ENCODE data around the gene SSC5D. TPM values are rescaled to one million over a fixed set of nuclear protein-coding genes. Genes with fewer than 3 reads are reported as not detected.
"Not testable (repeated sequence)": the region's sequence is repeated elsewhere in the genome, so short reads cannot be mapped to it uniquely, and the experiment has no call there.

Gene SSC5D
- total and polyA plus RNA-seq, 2 donors: 24.4 TPM

DNA sequence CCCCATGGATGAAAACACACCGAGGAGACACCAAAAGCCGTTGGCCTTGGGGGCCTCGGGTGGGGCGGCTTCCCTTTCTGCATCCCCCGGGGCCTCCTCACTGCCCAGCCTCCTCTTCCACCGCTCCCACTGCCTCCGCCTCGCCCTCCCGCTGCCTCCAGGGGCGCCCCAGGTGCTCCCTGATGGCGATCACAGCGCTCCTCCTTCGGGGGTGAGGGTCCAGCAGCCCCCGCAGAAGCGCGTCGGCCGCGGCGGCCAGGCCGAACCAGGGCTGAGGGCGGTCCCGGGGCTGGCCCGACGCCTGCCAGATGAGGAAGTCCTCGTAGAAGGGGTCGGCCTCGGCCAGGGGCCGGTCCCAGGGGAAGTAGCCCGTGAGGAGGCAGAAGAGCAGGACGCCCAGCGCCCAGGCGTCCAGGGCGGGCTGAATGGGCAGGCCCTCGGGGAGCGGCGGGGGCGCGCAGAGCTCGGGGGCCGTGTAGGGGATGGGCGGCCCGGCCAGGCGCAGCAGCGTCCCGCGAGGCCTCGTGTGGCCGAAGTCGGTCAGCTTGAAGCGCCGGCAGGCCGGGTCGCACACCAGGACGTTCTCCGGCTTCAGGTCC is 41.5 kb downstream of the SSC5D start:
- no peak overlapping the region for H3K4me3 ChIP-seq (ENCODE audit: low read depth, low read length)
- no peaks in the 10 kb centered on the region for H3K36me3 ChIP-seq (ENCODE audit: insufficient read depth)
- no peaks in the 10 kb centered on the region for H3K4me1 ChIP-seq (ENCODE audit: insufficient read depth)
- WGBS: 91% methylated on average over 56 of the region's 56 CpGs
- DNase-seq (ENCODE audit: extremely low spot score): no peak
- no peak overlapping the region for H3K27ac ChIP-seq (ENCODE audit: low read depth)

DNA sequence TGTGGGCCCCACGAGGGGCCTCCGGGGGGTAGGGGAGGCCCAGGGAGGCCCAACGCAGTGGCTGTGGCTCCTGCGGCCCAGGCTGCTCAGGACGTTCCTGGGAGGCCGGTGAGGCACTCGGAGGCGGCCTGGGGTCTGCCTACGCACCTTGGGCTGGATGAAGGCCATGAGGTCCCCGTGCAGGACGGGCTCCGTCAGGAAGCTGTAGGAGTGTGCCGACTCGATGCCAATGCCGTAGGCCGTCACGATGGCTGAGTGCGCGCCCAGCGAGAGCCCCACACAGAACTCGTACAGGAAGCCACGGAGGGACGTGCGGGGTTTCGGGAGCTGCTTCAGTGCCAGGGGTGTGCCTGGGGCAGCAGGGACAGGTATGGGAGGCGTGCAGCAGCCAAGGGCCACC is 42.8 kb downstream of the SSC5D start:
- DNase-seq (ENCODE audit: extremely low spot score): no peak
- Histone ChIP-seq H3K4me1 (ENCODE audit: insufficient read depth) (no peaks in the 10 kb centered on the region), H3K36me3 (ENCODE audit: insufficient read depth) (no peaks in the 10 kb centered on the region), H3K27ac (ENCODE audit: low read depth) (no peak overlapping the region), H3K4me3 (ENCODE audit: low read depth, low read length) (no peak overlapping the region)
- WGBS: 92% methylated on average over 26 of the region's 26 CpGs

DNA sequence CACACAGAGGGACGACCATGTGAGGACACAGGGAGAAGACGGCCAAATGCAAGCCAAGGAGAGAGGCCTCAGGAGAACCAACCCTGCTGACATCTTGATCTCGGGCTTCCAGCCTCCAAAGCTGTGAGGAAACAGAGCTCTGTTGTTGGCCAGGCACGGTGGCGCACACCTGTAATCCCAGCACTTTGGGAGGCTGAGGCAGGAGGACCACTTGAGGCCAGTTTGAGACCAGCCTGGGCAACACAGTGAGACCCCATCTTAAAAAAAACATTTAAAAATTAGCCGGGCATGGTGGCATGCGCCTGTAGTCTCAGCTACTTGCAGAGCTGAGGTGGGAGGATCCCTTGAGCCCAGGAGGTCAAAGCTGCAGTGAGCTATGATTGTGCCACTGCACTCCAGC is 46.0 kb downstream of the SSC5D start:
- 89% methylated on average over 7 of the region's 7 CpGs for WGBS
- not testable (repeated sequence) for H3K4me1 ChIP-seq (ENCODE audit: insufficient read depth); H3K36me3 ChIP-seq (ENCODE audit: insufficient read depth); H3K27ac ChIP-seq (ENCODE audit: low read depth); DNase-seq (ENCODE audit: extremely low spot score); H3K4me3 ChIP-seq (ENCODE audit: low read depth, low read length)

DNA sequence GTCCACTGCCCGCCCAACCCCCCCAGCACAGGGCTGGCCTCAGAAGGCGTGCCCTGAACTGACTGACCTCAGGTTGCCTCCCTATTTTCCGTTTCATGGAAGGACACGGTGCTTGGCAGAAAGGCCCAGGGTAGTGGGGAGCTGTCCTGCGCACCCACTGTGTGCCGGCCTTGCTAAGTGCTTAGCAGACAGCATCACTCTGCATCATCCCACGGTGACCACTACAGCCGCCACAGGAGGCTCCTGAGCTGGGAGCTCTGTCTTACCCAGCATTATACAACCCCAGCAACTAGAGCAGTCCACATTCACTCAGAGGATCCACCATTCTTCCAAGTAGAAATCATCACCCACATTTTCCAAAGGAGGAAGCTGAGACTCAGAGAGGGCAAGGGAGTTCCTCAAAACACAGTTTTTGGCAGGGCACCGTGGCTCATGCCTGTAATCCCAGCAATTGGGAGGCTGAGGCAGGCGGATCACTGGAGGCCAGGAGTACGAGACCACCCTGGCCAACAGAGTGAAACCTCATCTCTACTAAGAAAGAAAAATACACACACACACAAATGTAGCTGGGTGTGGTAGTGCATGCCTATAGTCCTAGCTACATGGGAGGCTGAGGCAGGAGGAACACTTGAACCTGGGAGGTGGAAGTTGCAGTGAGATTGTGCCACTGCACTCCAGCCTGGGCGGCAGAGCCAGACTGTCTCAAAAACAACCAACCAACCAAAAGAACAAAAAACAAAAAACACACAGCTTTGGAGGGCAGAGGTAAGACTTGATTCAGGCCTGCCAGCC is 47.1 kb downstream of the SSC5D start:
- no peaks in the 10 kb centered on the region for H3K4me1 ChIP-seq (ENCODE audit: insufficient read depth)
- no peak overlapping the region for H3K27ac ChIP-seq (ENCODE audit: low read depth)
- DNase-seq (ENCODE audit: extremely low spot score): no peak
- no peak overlapping the region for H3K4me3 ChIP-seq (ENCODE audit: low read depth, low read length)
- WGBS: 78% methylated on average over 12 of the region's 12 CpGs
- H3K36me3 ChIP-seq (ENCODE audit: insufficient read depth): no peaks in the 10 kb centered on the region

DNA sequence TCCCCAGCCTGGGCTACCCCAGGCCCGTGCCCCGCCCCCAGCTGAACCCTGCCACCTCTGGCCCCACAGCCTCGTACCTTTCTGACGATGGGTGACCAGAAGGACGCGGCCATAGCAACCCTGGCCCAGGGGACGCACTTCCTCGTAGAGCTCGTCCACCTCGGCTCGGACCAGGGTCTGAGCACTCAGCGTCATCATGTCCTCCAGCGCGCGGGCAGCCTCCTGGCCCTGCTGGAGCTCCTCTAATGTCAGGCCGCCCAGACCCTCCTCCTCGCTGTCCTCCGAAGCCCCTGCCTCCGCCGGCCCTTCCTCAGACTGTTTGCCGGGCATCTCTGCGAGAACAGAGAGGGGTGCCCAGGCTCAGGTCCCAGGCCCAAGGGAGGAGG is 47.7 kb downstream of the SSC5D start:
- 86% methylated on average over 22 of the region's 22 CpGs for WGBS

DNA sequence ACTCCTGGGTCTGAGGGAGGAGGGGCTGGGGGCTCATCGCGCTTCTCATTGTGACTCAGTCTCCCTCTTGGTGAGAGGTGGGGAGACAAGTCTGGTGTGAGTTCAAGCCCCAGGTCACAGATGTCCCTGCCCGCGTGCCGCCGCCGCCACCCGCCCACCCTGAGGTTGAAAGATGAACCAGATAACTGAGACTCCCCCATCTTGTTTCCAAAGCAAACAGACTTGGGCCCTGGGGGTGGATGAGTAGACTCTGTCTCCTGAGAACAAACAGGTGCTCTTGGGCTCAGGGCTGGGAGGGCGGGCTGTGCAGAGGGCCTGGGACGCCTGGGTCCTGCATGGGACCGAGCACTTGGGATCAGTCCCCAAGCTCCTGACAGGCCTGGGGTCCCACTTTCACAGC is 48.1 kb downstream of the SSC5D start:
- no peak overlapping the region for H3K4me3 ChIP-seq (ENCODE audit: low read depth, low read length)
- H3K27ac ChIP-seq (ENCODE audit: low read depth): no peak overlapping the region
- no peaks in the 10 kb centered on the region for H3K4me1 ChIP-seq (ENCODE audit: insufficient read depth)
- H3K36me3 ChIP-seq (ENCODE audit: insufficient read depth): no peaks in the 10 kb centered on the region
- 89% methylated on average over 11 of the region's 11 CpGs for WGBS
- DNase-seq (ENCODE audit: extremely low spot score): no peak

More for the DNA sequence above, 47.7 kb downstream of the SSC5D start:
- Histone ChIP-seq H3K4me1 (ENCODE audit: insufficient read depth) (no peaks in the 10 kb centered on the region), H3K36me3 (ENCODE audit: insufficient read depth) (no peaks in the 10 kb centered on the region), H3K27ac (ENCODE audit: low read depth) (no peak overlapping the region), H3K4me3 (ENCODE audit: low read depth, low read length) (no peak overlapping the region)
- no peak for DNase-seq (ENCODE audit: extremely low spot score)

DNA sequence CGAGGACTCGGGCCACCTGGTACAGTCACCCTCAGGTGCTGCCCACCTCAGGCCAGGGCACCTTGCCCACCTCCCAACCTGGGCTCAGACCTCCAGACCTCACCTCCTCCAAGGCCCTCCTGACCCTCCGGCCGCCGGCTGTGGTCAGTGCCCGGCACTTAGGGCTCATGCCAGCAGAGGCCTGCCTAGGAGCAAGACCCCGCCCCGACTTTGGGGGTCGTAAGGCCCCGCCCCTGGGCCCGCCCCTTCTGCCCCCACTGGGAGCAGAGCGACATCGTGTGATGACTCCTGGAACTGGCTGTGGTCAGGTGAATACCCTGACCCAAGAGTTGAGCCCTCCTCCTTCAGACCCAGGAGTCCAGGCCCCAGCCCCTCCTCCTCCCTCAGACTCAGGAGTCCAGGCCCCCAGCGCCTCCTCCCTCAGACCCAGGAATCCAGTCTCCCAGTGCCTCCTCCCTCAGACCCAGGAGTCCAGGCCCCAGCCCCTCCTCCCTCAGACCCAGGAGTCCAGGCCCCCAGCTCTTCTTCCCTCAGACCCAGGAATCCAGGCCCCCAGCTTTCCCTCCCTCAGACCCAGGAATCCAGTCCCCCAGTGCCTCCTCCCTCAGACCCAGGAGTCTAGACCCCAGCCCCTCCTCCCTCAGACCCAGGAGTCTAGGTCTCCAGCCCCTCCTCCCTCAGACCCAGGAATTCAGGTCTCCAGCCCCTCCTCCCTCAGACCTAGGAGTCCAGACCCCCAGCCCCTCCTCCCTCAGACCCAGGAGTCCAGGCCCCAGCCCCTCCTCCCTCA is 48.9 kb downstream of the SSC5D start, which contains the start of gene SBK2:
SBK2 (minus strand) TSS at position 183 of the 790 bp plus-strand sequence. CDS start 839 bp downstream, outside the sequence.
- Histone ChIP-seq H3K4me3 (ENCODE audit: low read depth, low read length) (no peak within 1 kb of the TSS), H3K27ac (ENCODE audit: low read depth) (no peak within 1 kb of the TSS), H3K36me3 (ENCODE audit: insufficient read depth) (no peaks in the 10 kb centered on the region), H3K4me1 (ENCODE audit: insufficient read depth) (no peaks in the 10 kb centered on the region)
- no peak for DNase-seq (ENCODE audit: extremely low spot score)
- 29% methylated on average over 14 of the region's 14 CpGs for WGBS

DNA sequence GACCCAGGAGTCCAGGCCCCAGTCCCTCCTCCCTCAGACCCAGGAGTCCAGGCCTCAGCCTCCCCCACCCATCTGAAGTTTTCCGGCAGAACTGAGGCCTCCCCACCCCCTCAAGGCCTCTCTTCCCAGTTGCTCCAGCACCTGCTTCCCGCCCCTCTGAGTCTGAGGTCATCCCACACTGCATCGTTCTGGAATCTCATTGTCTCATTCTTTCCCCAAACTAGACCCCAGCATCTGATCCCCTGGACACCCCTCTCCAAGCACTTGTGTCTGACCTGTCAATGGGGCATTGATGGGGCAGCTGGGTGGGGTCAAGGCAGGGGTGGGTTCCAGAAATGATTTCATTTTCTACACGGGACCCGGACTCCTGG is 49.5 kb downstream of the SSC5D start:
- WGBS: 50% methylated on average over 5 of the region's 5 CpGs
- no peak overlapping the region for H3K4me3 ChIP-seq (ENCODE audit: low read depth, low read length)
- no peak overlapping the region for H3K27ac ChIP-seq (ENCODE audit: low read depth)
- no peaks in the 10 kb centered on the region for H3K36me3 ChIP-seq (ENCODE audit: insufficient read depth)
- DNase-seq (ENCODE audit: extremely low spot score): no peak
- no peaks in the 10 kb centered on the region for H3K4me1 ChIP-seq (ENCODE audit: insufficient read depth)

DNA sequence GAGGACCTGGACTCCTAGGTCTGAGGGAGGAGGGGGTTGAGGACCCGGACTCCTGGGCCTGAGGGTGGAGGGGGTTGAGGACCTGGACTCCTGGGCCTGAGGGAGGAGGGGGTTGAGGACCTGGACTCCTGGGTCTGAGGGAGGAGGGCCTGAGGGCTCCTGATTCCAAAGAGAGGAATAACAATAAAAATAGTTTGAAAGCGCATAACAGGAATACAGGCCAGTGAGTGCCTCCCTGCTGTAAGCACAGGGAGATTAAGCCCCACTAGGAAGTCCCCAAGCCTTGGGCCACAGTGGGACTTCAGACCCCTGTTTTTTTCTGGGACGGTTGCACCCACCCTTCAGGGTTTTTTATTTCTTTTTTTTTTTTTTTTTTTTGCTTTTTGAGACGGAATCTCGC is 49.9 kb downstream of the SSC5D start:
- no peak for DNase-seq (ENCODE audit: extremely low spot score)
- Histone ChIP-seq H3K4me1 (ENCODE audit: insufficient read depth) (no peaks in the 10 kb centered on the region), H3K27ac (ENCODE audit: low read depth) (no peak overlapping the region), H3K36me3 (ENCODE audit: insufficient read depth) (no peaks in the 10 kb centered on the region), H3K4me3 (ENCODE audit: low read depth, low read length) (no peak overlapping the region)
- 83% methylated on average over 5 of the region's 5 CpGs for WGBS

DNA sequence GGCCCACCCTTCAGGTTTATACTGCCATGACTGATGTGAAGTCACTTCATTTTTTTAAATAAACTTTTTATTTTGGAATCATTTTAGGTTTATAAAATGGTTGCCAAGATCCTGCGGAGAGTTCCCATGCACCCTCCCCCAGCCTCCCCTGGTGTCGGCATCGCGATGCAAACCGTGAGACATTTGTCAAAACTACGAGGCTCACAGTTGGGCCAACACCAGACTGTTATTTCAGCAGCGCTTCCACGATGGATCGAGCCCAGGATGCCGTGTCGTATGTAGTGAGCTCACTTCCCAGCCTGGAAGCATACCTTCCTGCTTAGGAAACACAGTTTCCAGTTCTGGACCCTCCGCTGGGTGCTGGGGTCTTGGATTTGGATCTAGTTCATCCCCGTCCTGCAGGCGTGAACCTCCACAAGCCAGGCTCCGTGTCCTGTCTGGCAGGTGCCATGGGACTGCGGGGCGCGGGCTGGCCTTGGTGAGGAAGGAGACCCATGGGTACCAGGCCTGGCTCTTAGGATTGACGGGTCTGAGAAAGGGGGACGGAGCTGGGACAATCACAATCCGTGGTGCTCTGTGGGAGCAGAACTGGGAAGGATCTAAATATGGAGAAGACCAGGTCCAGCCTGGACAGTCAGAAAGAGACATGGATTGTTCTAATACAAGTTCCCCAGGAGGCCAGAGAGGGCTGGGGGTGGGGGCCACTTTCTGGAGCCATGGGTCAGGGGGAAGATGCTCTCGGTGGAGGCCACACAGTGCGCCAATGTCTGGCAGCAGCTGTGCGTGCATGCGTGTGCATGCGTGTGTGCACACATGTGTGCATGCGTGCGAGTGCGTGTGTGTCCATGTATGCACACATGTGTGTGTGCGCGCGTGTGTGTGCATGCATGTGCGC is 51.1 kb downstream of the SSC5D start:
- H3K27ac ChIP-seq (ENCODE audit: low read depth): no peak overlapping the region

DNA sequence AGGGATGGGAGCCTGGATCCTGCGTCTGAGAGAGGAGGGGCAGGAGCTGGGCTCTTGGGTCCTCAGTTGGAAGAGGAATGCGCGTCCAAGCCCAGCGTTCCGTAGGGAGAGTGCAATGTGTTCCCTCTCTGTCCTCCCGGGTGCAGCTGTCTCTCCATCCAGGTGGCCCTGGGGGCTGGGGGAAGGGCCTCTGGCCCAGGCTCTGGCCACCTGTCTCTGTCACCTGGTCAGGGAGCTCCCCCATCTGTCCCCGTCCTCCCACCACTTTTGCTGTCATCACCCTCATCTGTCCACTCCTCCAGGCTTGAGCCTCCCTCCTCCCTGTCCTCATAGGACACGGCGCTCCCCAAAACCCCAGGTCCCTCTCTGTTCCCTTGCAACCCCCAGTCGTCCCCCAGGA is 52.4 kb downstream of the SSC5D start:
- H3K4me1 ChIP-seq (ENCODE audit: insufficient read depth): no peaks in the 10 kb centered on the region
- WGBS: 58% methylated on average over 10 of the region's 10 CpGs
- no peaks in the 10 kb centered on the region for H3K36me3 ChIP-seq (ENCODE audit: insufficient read depth)
- H3K27ac ChIP-seq (ENCODE audit: low read depth): no peak overlapping the region
- DNase-seq (ENCODE audit: extremely low spot score): no peak
- no peak overlapping the region for H3K4me3 ChIP-seq (ENCODE audit: low read depth, low read length)

More for the DNA sequence above, 51.1 kb downstream of the SSC5D start:
- DNase-seq (ENCODE audit: extremely low spot score): no peak
- Histone ChIP-seq H3K4me3 (ENCODE audit: low read depth, low read length) (no peak overlapping the region), H3K36me3 (ENCODE audit: insufficient read depth) (no peaks in the 10 kb centered on the region), H3K4me1 (ENCODE audit: insufficient read depth) (no peaks in the 10 kb centered on the region)
- 79% methylated on average over 33 of the region's 33 CpGs for WGBS

DNA sequence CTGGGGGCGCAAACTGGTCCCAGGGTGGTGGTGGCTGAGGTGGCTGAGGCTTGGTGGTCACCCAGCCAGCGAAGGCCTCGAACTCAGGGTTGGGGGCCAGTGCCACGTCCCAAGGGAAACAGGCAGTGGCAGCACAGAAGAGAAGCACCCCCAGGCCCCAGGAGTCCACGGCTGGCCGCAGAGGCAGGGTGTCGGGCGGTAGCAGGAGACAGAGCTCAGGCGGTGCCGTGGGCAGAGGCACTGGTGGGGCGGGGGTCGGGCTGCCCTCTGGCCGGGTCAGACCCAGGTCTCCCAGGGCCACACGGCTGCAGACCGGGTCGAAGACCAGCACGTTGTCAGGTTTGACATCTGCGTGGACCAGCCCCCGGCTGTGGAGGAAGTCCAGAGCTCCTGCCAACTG is 52.9 kb downstream of the SSC5D start:
- no peaks in the 10 kb centered on the region for H3K4me1 ChIP-seq (ENCODE audit: insufficient read depth)
- H3K4me3 ChIP-seq (ENCODE audit: low read depth, low read length): no peak overlapping the region
- WGBS: 80% methylated on average over 19 of the region's 19 CpGs
- DNase-seq (ENCODE audit: extremely low spot score): no peak
- no peaks in the 10 kb centered on the region for H3K36me3 ChIP-seq (ENCODE audit: insufficient read depth)
- H3K27ac ChIP-seq (ENCODE audit: low read depth): no peak overlapping the region

DNA sequence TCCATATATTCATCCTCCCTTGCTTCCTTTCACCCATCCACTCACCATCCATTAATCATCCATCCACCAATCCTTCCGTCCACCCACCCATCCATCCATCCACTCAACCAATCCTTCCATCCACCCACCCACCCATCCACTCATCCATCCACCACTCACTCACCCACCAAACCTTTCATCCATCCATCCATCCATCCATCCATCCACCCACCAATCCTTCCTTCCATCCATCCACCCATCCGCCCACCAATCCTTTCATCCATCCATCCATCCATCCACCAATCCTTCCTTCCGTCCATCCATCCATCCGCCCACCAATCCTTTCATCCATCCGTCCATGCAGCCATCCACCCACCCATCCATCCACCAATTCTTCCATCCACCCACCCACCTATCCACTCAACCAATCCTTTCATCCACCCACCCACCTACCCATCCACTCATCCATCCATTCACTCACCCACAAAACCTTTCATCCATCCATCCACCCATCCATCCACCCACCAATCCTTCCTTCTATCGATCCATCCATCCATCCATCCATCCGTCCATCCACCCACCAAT is 54.1 kb downstream of the SSC5D start:
- WGBS: 91% methylated on average over 7 of the region's 7 CpGs
- Histone ChIP-seq H3K36me3 (ENCODE audit: insufficient read depth) (no peaks in the 10 kb centered on the region), H3K4me1 (ENCODE audit: insufficient read depth) (no peaks in the 10 kb centered on the region), H3K27ac (ENCODE audit: low read depth) (no peak overlapping the region), H3K4me3 (ENCODE audit: low read depth, low read length) (no peak overlapping the region)
- no peak for DNase-seq (ENCODE audit: extremely low spot score)

Data from urinary bladder (tissue), 4 donors.